OCI-M2 (cell line): ENCODE data around the gene BCAS3.

Experiments
- DNase-seq: peaks from one replicate; lab custom pipeline; 2025; ENCODE audit not compliant: unreplicated experiment; lab: John Stamatoyannopoulos, UW

Gene BCAS3

DNA sequence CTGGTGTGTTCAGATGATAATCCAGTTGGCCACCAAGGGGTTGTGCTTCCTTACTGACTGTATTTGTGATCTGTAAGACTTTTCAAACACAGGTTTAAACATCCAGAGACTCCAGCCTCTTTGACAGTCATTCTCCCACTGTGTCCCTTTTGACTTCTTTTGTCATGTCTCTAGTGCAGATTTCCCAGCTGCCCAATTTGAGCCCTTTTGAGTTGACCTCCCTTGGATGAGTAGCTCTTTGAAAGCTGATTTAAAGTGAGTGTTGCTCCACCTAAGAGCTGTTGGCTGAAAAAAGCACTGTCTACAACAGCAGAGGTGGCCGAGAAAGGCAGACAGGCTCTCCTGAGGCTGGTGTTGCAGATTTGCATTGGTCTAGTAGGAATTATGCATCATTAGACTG is 533.6 kb downstream of the BCAS3 start:
- DNase-seq: no peak

DNA sequence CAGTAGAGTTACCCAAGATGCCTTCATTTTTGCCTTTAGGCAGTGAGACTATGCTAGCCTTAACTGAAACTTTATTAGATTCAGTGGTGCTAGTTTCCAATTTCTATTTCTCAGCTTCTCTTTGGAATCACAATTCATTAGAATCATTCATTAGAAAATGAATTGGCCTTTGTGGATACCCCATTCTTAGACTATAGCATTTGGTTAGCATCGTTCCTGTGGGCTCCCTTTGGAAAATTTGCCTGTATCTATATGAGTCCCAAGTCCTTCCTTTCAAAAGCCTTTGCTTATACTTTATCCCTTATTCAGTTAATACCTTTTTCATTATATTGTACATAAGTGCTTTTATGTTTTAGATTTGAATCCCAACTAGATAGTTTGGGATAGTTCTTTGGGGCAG is 535.0 kb downstream of the BCAS3 start:
- no peak for DNase-seq

DNA sequence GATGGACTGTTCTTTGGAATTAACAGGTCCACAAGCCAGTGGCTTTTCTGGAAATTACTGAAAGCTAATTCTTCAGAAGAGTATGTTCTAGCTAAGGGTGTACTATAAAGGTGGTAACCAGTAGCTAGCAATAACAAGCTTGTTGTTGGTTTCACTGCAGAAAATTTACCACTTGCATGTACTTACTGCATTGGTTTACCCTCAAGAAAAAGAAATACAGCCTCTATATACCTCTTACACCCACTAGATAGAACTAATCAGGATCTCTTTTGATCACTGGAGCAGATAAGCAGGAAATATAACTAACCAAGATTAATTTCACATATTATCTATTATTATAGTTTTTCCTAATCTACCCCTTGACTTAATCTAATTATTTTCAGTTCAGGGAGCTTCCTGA is 537.1 kb downstream of the BCAS3 start:
- DNase-seq: no peak

DNA sequence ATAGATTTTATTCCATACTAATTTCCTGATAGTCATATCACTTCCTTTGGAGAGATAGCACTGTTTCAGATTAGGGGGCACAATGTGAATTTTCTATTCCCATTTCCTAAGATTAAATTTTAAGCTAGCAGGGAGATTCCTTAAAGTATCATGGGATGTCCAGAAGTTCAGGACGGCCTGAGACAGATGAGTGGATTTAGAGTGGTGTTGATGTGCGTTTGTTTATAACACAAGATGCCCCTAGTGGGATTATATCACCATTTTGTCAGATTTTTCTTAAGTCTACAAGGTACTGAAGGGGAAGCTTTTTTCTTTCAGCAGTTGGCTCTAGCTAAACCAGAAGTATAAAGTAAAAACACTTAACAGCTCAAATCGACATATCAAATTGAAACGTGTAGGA is 538.4 kb downstream of the BCAS3 start:
- no peak for DNase-seq

DNA sequence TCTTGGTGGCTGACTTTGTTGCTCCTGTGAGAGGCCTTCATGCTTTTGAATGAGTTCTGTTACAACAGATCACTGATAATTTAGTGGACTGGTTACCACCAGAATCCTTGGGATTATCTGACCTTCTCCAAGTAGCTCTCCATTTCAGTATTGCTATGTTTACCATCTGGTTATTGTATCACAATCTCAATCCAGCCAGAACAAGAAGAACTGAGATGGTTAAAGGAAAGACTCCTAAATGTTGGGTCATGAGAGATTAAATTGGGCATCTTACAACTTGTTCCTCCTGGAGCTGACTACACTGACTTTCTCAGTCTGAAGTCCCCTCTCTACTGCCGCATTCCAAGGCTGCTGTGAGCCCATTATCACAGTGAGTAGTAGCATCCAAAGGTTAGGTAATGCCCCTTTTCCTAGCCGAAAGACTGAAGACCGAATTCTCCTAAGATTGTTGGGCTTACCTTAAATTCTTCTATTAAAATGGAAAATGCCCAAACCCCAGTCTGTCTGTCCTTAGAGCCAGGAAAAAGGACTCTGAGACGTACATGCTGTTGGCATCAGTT is 540.3 kb downstream of the BCAS3 start:
- DNase-seq: no peak

DNA sequence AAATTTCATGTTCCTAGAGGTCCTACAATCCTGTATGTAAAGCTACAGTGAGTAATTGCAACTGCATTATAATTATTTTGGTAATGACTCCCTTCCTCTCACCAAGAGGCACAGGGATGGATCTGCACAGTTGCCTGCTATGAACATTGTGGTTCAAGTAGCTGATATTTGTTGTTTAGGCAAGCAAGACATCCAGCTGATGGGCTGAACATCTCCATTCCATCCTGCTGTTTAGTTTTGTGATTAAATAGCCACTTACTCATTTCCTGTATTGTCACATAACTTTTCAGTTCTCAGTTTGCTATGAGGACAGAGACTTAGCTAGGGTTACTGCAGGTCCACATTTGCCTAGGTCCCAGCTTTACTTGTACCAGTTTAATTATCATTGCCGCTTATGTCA is 540.8 kb downstream of the BCAS3 start:
- DNase-seq: no peak

DNA sequence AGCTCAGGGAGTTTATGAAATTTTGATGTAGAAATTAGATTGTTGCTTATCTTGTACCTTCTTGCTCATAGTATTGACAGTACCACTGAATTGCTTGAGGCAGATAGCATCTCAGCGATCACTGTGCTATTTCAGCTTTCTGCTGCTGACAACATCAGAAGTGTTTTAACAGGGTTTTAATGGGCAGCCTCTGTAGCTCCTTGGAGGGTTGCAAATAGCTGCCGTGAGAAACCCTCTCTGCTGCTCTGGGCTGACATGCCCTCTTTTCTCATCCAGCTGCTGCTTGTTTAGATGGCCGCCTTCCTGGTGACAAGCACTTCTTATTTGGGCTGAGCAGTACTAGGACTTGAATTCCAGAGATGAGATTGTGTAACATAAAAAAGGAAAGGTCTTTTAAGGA is 541.8 kb downstream of the BCAS3 start:
- DNase-seq: no peak

DNA sequence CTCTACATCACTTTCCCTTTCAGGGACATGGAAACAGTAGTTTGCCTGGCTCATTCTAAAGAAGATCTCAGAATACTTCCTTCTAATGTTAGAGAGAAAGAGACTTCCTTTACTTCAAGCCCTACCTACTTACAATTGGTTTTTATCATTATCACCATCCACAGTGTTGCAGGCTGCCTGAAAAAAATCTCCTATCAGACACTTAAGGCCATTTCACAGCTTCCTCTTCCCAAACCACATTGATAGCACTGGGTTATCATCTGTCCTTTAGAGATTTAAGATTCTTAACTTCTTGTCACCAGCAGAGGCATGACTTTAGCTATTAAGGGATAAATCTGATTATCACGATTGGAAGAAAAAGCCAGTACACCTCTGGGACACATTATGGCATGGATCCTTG is 543.5 kb downstream of the BCAS3 start:
- no peak for DNase-seq

DNA sequence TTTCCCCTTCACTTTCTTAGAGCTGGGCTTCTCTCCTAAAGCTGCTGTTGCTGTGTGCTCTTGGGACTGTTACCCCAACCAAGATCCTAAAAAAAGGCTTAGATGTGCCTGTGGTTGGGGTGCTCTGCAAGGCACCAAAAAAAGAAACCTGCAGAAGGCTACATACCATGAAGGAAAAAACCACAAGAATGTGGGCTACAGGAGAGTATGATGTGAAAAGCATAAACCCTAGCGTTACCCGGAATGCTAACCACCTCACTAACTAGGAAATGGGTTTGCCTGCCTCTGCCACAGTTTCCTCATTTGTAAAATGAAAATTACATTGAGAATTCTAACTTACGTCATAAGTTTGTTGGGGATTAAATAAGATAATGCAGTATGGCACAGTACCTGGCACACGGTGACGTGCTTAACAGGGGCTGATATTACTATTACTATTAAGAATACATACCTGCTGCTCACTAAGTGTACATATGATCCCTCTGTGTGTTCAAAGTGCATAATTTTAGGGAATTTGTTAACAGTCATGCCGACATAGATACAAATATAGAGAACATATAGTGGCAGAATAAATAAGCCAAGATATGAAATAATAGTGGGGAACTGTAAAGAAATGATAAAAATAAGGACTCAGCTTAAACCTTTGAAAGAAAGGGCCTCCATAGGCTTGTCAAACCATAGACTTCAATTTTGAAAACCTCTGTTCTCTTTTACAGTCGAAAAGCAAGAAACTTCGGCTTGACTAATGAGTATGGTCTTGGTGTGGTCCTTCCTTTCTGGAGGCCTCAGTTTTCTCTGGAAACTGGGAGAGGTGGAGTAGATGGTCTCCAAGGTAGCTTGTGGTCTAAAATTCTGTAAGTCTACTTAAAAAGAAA is 544.2 kb downstream of the BCAS3 start:
- no peak for DNase-seq

DNA sequence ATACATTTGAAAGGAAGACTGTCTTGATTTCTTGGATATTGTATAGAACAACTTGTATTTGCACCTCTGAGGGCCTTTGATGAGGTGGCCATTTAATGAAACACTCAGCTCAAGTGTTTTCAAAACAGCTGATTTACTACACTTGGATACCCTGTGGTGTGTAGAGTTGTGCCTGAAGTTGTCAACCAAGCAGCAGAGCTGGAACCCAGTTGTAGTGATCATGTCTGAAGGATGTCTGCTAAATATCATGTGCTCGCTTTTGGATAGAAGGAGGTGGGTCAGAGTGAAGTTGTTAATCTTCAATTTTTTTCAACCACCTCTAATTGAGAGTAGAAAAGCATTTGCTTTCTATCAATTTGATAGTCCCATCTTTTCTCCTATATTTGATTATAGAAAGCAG is 546.1 kb downstream of the BCAS3 start:
- no peak for DNase-seq

DNA sequence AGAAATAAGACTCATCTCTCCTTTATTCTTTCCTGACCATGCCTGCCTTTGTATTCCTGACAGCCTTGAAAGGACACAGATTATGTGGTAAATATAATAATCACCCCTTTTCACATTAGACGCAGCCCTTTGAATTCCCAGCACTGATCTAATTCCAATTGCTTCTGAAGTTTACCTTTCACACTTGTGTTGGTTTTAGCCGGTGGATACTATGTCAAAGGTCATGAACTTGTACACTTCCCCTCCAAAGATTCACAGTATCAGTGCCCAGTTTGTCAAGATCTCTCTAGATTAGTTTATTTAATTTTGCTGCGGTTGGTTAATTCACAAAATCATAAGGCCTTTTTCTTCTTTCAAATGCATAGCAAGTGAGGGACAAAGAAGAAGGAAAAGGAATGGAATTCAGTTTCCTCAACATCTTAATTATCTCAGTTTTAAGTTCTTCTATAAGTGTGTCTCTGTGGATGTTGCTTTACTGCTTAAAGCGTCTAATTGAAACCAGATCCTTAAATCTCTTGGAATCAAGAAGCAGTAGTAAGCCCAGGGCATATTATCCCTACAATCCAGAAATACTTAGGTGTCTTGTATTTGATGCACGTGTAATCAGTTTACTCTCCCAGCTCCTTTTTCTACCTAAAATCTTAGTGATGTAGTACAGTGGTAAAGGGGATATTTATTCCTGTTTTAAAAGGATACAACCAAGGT is 547.7 kb downstream of the BCAS3 start:
- no peak for DNase-seq

DNA sequence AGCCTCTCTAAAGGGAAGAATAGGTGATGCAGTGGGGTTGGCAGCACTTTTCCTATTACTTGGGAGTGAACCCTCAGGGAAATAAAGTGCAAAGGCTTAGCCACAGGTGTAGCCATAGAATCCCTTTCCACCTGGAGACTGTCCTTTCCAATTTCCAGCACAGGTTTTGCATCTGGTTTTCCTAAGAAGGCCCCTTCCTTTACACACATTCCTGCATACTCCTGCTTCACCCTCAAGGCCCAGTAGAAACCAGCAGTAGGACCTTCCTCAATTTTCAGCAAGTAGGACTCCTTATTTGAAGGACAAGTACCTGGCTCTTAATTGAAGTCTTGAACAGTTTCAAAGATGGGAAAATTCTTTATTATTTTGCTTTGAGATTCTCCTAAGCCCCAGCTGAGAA is 550.2 kb downstream of the BCAS3 start:
- no peak for DNase-seq

DNA sequence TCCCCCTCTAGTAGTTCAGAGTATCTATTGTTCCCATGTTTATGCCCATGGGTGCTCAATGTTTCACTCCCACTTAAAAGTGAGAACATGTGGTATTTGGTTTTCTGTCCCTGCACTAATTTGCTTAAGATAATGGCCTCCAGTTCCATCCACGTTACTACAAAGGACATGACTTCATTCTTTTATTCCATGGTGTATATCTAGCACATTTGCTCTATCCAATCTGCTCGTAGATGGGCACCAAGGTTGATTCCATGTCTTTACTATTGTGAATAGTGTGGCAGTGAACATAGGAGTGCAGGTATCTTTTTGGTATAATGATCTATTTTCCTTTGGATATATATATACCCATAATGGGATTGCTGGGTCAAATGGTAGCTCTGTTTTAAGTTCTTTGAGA is 552.8 kb downstream of the BCAS3 start:
- no peak for DNase-seq

DNA sequence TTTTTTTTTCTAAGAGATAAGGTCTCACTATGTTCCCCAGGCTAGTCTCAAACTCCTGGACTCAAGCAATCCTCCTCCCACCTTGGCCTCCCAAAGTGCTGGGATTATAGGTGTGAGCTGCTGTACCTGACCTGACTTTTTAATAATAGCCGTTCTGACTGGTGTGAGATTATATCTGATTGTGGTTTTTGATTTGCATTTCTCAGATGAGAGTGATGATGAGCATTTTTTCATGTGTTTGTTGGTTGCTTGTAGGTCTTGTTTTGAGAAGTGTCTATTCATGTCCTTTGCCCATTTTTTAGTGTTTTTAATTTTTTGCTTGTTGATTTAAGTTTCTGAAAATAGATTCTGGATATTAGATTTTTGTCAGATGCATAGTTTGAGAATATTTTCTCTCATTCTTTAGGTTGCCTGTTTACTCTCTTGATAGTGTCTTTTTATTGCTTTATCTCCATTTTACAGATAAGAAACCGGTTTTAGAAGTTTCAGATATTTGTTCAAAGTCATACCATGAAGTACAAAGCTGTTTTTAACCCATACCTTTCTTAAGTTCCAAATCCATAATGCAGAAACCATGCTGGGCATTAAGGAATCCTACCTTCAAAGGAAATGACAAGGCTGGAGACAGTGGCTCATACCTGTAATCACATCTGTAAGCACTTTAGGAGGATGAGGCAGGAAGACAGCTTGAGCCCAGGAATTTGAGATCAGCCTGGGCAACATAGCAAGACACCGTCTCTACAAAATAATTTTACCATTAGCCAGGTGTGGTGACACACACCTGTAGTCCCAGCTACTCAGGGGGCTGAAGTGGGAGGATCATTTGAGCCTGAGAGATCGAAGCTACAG is 553.5 kb downstream of the BCAS3 start:
- no peak for DNase-seq

DNA sequence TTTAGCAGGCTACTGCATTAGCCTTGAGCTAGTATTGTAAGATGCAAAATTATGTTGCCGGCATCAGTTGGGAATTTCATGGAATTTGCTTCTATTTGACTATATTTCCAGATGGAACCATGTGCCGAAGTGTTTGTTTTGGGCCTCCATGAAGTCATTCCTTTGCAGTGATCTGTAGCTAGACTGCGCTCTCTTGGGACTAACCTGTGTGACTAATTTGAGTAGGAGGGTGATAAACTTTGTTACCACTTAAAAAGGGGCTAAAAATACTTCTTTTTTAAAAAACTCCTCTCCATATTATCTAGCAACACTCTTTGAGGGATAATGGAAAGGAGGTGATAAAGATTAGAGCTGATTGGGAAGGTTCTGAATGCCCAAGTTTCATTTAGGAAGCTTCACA is 555.2 kb downstream of the BCAS3 start:
- no peak for DNase-seq

DNA sequence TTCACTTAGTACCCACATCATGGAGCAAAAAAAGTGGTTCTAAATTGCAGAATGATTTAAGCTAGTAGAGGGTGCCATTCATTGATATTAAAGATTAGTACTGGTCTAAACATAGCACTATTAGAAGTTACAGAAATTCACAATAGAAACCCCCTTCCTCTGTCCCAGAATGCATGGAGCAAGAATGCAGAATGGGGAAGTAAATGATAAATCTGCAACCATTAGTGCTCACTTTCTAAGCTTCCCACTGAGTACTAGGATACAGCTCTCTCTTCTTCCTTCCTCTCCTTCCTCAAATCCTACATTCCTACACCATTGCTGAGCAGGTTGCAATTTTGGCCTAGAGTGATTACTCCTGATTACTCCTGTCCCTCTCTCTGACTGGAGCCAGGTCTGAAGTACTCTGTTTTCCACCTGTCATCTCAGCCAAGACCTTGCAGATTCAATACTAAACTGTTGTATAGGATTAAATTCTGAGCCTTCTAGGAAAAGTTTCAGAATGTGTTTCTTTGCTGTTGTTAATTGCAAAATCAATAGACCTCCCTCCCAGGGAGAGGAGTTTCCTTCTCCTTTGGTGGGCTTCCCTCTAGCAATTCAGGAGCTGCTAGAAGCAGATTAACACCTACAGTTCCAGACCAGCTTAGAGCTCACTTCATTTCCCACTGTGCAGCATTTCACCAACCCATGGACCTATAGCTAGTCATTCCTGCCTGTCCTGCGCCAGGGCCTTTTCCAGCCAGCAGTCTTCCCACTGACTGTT is 556.5 kb downstream of the BCAS3 start:
- no peak for DNase-seq

DNA sequence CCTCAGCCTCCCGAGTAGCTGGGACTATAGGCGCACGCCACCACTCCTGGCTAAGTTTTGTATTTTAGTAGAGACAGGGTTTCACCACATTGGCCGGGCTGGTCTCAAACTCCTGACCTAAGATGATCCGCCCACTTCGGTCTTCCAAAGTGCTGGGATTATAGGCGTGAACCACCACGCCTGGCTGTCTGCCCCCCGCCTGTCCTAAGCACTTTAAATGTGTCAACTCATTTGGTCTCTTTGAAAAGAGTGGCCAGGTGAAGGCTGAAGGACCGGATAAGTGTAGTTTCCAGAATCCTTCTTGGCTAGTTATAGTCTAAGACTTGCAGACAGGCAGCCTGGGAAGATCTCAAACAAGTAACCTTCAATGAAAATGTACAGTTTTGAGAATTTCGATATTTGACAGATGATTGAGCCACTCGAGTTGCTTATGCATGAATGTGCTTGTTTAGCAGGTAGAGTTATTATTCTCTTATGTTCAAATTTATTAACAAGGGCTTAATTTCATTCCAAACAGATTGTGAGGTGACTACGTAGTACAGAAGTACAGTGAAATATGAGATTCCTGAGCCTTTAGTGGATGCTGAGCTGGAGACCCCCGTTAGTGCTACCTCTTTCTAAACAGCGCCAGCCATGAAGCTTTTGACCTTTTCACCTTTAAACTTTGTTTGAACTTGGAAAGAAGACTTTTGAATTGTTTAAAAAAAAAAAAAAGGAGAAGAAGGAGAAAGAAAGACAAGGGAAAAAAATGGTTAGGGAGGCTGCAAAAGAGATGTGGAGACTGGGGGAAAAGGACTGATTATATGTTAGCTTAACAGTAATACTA is 557.6 kb downstream of the BCAS3 start:
- no peak for DNase-seq

DNA sequence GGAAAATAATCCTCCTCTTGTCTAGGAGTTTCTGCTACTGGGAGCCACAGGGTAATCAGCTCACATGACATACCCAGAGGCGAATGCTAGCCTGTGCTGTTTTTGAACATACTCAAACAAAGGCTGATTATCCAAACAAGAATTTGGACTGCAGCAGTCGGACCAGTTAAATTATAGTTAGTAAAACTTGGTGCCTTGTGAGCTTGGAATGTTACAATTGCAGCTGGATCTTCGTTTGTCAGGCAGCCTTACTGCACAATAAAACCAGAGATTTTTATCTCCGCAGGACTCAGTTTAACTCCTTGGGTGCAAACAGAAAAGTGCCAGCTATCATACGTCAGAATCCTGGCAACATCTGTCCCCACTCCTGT is 558.2 kb downstream of the BCAS3 start:
- DNase-seq: no peak

DNA sequence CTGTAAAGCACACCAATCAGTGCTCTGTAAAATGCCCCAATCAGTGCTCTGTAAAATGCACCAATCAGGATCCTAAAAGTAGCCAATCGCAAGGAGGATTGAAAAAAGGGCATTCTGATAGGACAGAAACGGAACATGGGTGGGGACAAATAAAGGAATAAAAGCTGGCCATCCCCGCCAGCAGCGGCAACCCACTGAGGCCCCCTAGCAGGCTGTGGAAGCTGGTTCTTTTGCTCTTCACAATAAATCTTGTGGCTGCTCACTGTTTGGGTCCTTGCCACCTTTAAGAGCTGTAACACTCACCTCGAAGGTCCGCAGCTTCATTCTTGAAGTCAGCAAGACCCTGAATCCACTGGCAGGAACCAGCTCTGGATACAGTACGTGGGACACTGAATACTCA is 559.6 kb downstream of the BCAS3 start:
- DNase-seq: no peak

DNA sequence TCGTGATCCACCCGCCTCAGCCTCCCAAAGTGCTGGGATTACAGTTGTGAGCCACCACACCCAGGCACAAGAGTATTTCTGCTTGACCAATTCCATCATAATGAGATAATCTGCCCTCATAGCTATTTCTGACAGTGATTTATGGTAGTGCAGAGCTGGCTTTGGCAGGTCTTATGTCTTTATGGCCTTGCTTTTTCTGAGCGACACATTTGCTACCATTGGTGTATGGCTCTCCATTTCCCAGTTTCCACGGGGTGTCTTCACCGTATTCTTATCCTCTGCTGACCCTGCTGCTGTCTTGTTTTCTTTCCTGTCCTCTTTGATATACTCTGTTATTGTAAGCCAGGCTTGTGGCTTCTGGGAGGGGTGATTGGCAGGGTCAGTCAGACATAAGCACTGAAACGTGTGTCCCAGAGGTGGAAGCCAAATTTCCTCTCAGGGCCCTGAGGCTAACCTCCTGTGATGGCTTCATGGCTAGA is 560.8 kb downstream of the BCAS3 start:
- DNase-seq: no peak
